ENCODE data around the gene BIVM.
"Not testable (repeated sequence)": the region's sequence is repeated elsewhere in the genome, so short reads cannot be mapped to it uniquely, and the experiment has no call there.

Gene BIVM

GRCh38 chr13:102798581-102799425, at the start of gene BIVM, which contains the start of gene POGLUT2:
Gene BIVM (plus strand): TSS chr13:102799119. CDS start chr13:102807268, 8,149 bp downstream.
Gene POGLUT2 (minus strand): TSS chr13:102798976. CDS start chr13:102798670, 306 bp downstream.
- peak; percentile 95 for DNase-seq

- DNase-seq, result no peak
Measured at GRCh38 chr13:102751886-102752285, 47.0 kb upstream of the BIVM start.

GRCh38 chr13:102757006-102757405, 41.9 kb upstream of the BIVM start:
- no peak for DNase-seq

- no peak for DNase-seq
Measured at GRCh38 chr13:102758842-102759241, 40.1 kb upstream of the BIVM start.

- no peak for DNase-seq
Measured at GRCh38 chr13:102761071-102761470, 37.8 kb upstream of the BIVM start.

GRCh38 chr13:102763741-102764140, 35.2 kb upstream of the BIVM start:
- DNase-seq, result no peak

- DNase-seq, result no peak
Measured at GRCh38 chr13:102768909-102769308, 30.0 kb upstream of the BIVM start.

GRCh38 chr13:102769679-102770078, 29.2 kb upstream of the BIVM start:
- DNase-seq, result no peak

GRCh38 chr13:102770435-102770834, 28.5 kb upstream of the BIVM start:
- no peak for DNase-seq

- no peak for DNase-seq
Measured at GRCh38 chr13:102771298-102772041, 27.4 kb upstream of the BIVM start.

- no peak for DNase-seq
Measured at GRCh38 chr13:102772042-102772425, 26.9 kb upstream of the BIVM start.

- peak; percentile 92 for DNase-seq
Measured at GRCh38 chr13:102773441-102774213, 25.3 kb upstream of the BIVM start, which contains the start of gene TEX30. Gene TEX30 (minus strand): TSS chr13:102773786. CDS start chr13:102770026, 3,760 bp downstream.

GRCh38 chr13:102774214-102774568, 24.7 kb upstream of the BIVM start:
- no peak for DNase-seq

GRCh38 chr13:102774591-102775520, 24.1 kb upstream of the BIVM start:
- DNase-seq, result no peak

- no peak for DNase-seq
Measured at GRCh38 chr13:102776271-102776670, 22.6 kb upstream of the BIVM start.

- no peak for DNase-seq
Measured at GRCh38 chr13:102777736-102778135, 21.2 kb upstream of the BIVM start.

GRCh38 chr13:102779436-102780159, 19.3 kb upstream of the BIVM start:
- peak; percentile 46 for DNase-seq

- not testable (repeated sequence) for DNase-seq
Measured at GRCh38 chr13:102780656-102781055, 18.3 kb upstream of the BIVM start.

GRCh38 chr13:102781591-102781990, 17.3 kb upstream of the BIVM start:
- DNase-seq, result no peak

- DNase-seq, result no peak
Measured at GRCh38 chr13:102784483-102784882, 14.4 kb upstream of the BIVM start.

GRCh38 chr13:102788683-102789082, 10.2 kb upstream of the BIVM start:
- DNase-seq, result no peak
